AG04450 (cell line): ENCODE data around the gene RAPGEF1. TPM values are rescaled to one million over a fixed set of nuclear protein-coding genes. Genes with fewer than 3 reads are reported as not detected.

Experiments used
- CTCF ChIA-PET: fragments of 300-600, 350-600 bp; formaldehyde crosslinking; extraction: SDS; loops from one replicate; lab custom pipeline; 2022; ENCODE audit warnings: antibody characterized with exemption, inconsistent platforms; lab: Charles Lee
- POLR2A ChIA-PET: fragments of 350-600 bp; formaldehyde crosslinking; extraction: SDS; loops from one replicate; lab custom pipeline; 2021; ENCODE audit warnings: antibody characterized with exemption, inconsistent platforms; lab: Yijun Ruan, JAX
- DNase-seq: peaks from one replicate; pipeline ENCODE4 v3.0.0-alpha.2; 2011; ENCODE audit warnings: low read depth, low spot score
- H3K27ac ChIP-seq: one replicate; pipeline ENCODE4 v1.5.1; 2012; ENCODE audit warnings: low read depth, low read length, control low read depth
- H3K27me3 ChIP-seq: one replicate; pipeline ENCODE4 v1.6.0; 2012; ENCODE audit warnings: low read length; ENCODE audit not compliant: control insufficient read depth, insufficient read depth
- H3K4me3 ChIP-seq: 2 replicates; pipeline ENCODE4 v1.5.1; 2011; ENCODE audit warnings: mild to moderate bottlenecking, low read depth, low read length, control low read depth
- H3K9me3 ChIP-seq: 2 replicates; pipeline ENCODE4 v1.5.1; 2012; ENCODE audit warnings: low read length; ENCODE audit not compliant: control insufficient read depth, insufficient read depth
- CTCF ChIP-seq: IDR thresholded peaks from 2 replicates; pipeline ENCODE4 v1.5.1; 2011; ENCODE audit warnings: low read depth, low read length, control low read depth, inconsistent platforms
- polyA plus RNA-seq: library from polyadenylated mRNA; depleted of rRNA; stranded (reverse); fragments of >200 nt; gene quantifications from 2 replicates; pipeline ENCODE4 v1.2.3, GENCODE V29; 2011

The RAPGEF1 gene
- polyA plus RNA-seq, 1 experiment: 27.6 TPM

- Histone ChIP-seq H3K4me3 (no peak overlapping the region), H3K9me3 (no peaks in the 10 kb centered on the region), H3K27me3 (no peaks in the 10 kb centered on the region), H3K27ac (peak overlapping the region; percentile 61)
- no peak for TF ChIP-seq CTCF
- no peak for DNase-seq
- POLR2A ChIA-PET: interaction anchor here (0.7 to 1.5 kb wide), 6 partner anchors 28 to 102 kb away, joined by 3 to 4 read pairs (median 4); no protein-coding TSS in a partner anchor
- CTCF ChIA-PET: interaction anchor here (0.9 to 2.1 kb wide), 2 partner anchors 11 to 105 kb away, joined by 3 to 5 read pairs; no protein-coding TSS in a partner anchor
Observed at GRCh38 chr9:131635892-131636291, 104.0 kb downstream of the RAPGEF1 start.

DNA sequence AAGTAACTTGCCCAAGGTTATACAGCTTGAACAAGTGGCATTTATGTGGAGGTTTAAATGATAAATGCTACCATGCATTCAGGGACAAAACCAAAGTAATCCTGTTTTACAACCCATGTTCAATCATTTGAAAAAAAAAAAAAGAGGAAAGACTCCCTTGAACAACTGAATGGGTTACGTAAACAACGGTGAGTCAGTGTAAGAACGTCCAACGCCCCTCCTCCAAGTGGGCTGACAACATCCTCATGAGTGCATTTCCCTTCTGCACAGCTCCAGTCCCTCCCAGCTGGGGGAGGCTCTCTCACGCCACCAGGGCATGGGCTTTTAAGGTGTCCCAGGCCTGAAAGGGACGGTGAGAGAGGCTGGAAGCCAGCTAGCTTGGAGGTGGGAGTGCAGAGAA is 104.6 kb downstream of the RAPGEF1 start:
- Histone ChIP-seq H3K4me3 (no peak overlapping the region), H3K9me3 (no peaks in the 10 kb centered on the region), H3K27me3 (no peaks in the 10 kb centered on the region), H3K27ac (peak overlapping the region; percentile 61)
- POLR2A ChIA-PET: interaction anchor here (0.7 to 1.5 kb wide), 7 partner anchors 20 to 103 kb away, joined by 3 to 8 read pairs (median 4); no protein-coding TSS in a partner anchor
- peak; percentile 92 for DNase-seq
- TF ChIP-seq CTCF: no peak
- CTCF ChIA-PET: interaction anchor here (0.7 to 2.1 kb wide), 3 partner anchors 10 to 121 kb away, joined by 3 to 6 read pairs (median 5); no protein-coding TSS in a partner anchor

GRCh38 chr9:131633491-131634031 is 106.3 kb downstream of the RAPGEF1 start:
- Histone ChIP-seq H3K27me3 (no peaks in the 10 kb centered on the region), H3K9me3 (no peaks in the 10 kb centered on the region; the same call in 1 of the 2 replicates), H3K4me3 (no peak overlapping the region), H3K27ac (no peak overlapping the region)
- ChIA-PET POLR2A (no interaction called here), CTCF (no interaction called here)
- no peak for TF ChIP-seq CTCF
- DNase-seq: no peak

DNA sequence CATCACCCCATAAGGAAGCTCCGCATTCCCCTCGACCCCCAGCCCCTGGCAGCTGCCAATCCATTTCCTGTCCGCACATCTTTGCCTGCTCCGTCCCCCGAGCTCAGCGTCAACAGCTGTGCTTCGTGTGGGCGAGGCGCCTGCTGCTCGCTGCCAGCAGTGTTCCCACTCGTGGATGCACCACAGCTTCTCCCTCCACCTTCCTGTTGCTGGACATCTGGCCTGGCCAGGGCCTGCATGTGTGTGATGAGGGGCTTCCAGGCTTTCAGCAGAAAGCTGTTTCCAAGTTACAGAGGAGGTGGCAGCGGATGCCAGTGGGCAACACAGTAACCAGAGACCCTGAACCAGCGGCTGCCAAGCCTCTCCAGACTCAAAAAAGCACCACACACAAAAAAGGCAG is 108.6 kb downstream of the RAPGEF1 start:
- H3K27ac ChIP-seq: no peak overlapping the region
- H3K4me3 ChIP-seq: no peak overlapping the region
- TF ChIP-seq CTCF: no peak
- no peak for DNase-seq
- no peaks in the 10 kb centered on the region for H3K27me3 ChIP-seq
- CTCF ChIA-PET: interaction anchor here (1.1 kb wide), 1 partner anchor 109 kb away, joined by 4 read pairs; no protein-coding TSS in a partner anchor
- POLR2A ChIA-PET: no interaction called here
- no peaks in the 10 kb centered on the region; the same call in 1 of the 2 replicates for H3K9me3 ChIP-seq

GRCh38 chr9:131630205-131630831 is 109.6 kb downstream of the RAPGEF1 start:
- ChIA-PET CTCF (interaction anchor here (1.1 kb wide), 1 partner anchor 110 kb away, joined by 4 read pairs; no protein-coding TSS in a partner anchor), POLR2A (interaction anchor here (1.0 kb wide), 1 partner anchor 13 kb away, joined by 4 read pairs; no protein-coding TSS in a partner anchor)
- Histone ChIP-seq H3K27ac (no peak overlapping the region), H3K27me3 (no peaks in the 10 kb centered on the region), H3K4me3 (no peak overlapping the region), H3K9me3 (no peaks in the 10 kb centered on the region; the same call in 1 of the 2 replicates)
- DNase-seq: no peak
- no peak for TF ChIP-seq CTCF
